Endothelial cell of umbilical vein (primary cell): ENCODE data around the gene SEMA5A. TPM values are rescaled to one million over a fixed set of nuclear protein-coding genes. Genes with fewer than 3 reads are reported as not detected.

Experiments used
- BruUV-seq: library from RNA; stranded (reverse); fragments of 400-500 nt; replicated peaks from 2 replicates; lab custom pipeline; 2021; lab: Mats Ljungman, UMichigan
- CTCF ChIA-PET: fragments of 300-600, 350-600 bp; sonication (Branson Sonifier 250); formaldehyde crosslinking; loops from one replicate; lab custom pipeline; 2021; ENCODE audit warnings: antibody characterized with exemption, inconsistent platforms; lab: Charles Lee
- POLR2A ChIA-PET: fragments of 300-600, 350-600 bp; sonication (Branson Sonifier 250); formaldehyde crosslinking; loops from one replicate; lab custom pipeline; 2021; ENCODE audit warnings: antibody characterized with exemption, inconsistent platforms; lab: Charles Lee
- DNase-seq: peaks from one replicate; pipeline ENCODE4 v3.0.0-alpha.2; 2011; ENCODE audit warnings: low read depth, low spot score
- FAIRE-seq: peaks from 2 replicates; lab custom pipeline; 2011; peaks lifted over from hg19 to GRCh38; lab: Jason Lieb, UNC
- H2AFZ ChIP-seq: 2 replicates; pipeline ENCODE4 v1.6.0; 2012; ENCODE audit warnings: low read depth, low read length, control low read depth, inconsistent platforms
- H3K27ac ChIP-seq: 2 replicates; pipeline ENCODE4 v1.5.1; 2011; ENCODE audit warnings: low read depth, mild to moderate bottlenecking, control low read depth, low read length, moderate library complexity; ENCODE audit not compliant: insufficient read depth
- H3K27me3 ChIP-seq, 2 experiments: 2 replicates each; pipeline versions ENCODE4 v1.6.0 to v1.6.1; 2011; ENCODE audit warnings: low read length in 2 of 2, mixed read lengths in 1 of 2; ENCODE audit not compliant: control insufficient read depth in 2 of 2, insufficient read depth in 2 of 2
- H3K36me3 ChIP-seq, 2 experiments: 2 replicates in 1 of 2; 3 replicates in 1 of 2; pipeline ENCODE4 v1.5.1; 2011; ENCODE audit warnings: low read length in 2 of 2, mild to moderate bottlenecking in 1 of 2, moderate library complexity in 1 of 2; ENCODE audit not compliant: control insufficient read depth in 2 of 2, insufficient read depth in 2 of 2; ENCODE audit errors: extremely low read depth in 1 of 2
- H3K4me1 ChIP-seq: 3 replicates; pipeline ENCODE4 v1.5.1; 2011; ENCODE audit warnings: mild to moderate bottlenecking, low read length; ENCODE audit not compliant: control insufficient read depth, insufficient read depth; ENCODE audit errors: extremely low read depth
- H3K4me2 ChIP-seq: 2 replicates; pipeline ENCODE4 v1.6.1; 2011; ENCODE audit warnings: low read length, control low read depth, mixed read lengths; ENCODE audit not compliant: insufficient read depth
- H3K4me3 ChIP-seq, 3 experiments: fragments of 200-600 bp in 1 of 3; sonication (generic), shearing (Covaris generic) in 1 of 3; replicated peaks in 1 of 3; 2 replicates each; pipeline ENCODE4 v1.5.1; 2011 to 2016; ENCODE audit warnings: control low read depth in 3 of 3, low read length in 3 of 3, mild to moderate bottlenecking in 2 of 3, inconsistent platforms in 1 of 3, low read depth in 1 of 3, moderate library complexity in 1 of 3; ENCODE audit not compliant: insufficient read depth in 1 of 3
- H3K79me2 ChIP-seq: 2 replicates; pipeline ENCODE4 v1.6.0; 2012; ENCODE audit warnings: low read length, inconsistent platforms; ENCODE audit not compliant: control insufficient read depth, insufficient read depth
- H3K9ac ChIP-seq: replicated peaks from 2 replicates; pipeline ENCODE3; 2011; ENCODE audit warnings: low read length, control low read depth; ENCODE audit not compliant: insufficient read depth; ENCODE audit errors: extremely low read depth
- H3K9me1 ChIP-seq: replicated peaks from 3 replicates; pipeline ENCODE4 v1.6.0; 2011; ENCODE audit warnings: mild to moderate bottlenecking, low read length; ENCODE audit not compliant: control insufficient read depth, insufficient read depth; ENCODE audit errors: extremely low read depth
- H3K9me3 ChIP-seq: replicated peaks from 2 replicates; pipeline ENCODE4 v1.5.1; 2012; ENCODE audit warnings: low read length, inconsistent platforms; ENCODE audit not compliant: control insufficient read depth, insufficient read depth
- H4K20me1 ChIP-seq: replicated peaks from 2 replicates; pipeline ENCODE3; 2011; ENCODE audit warnings: mild to moderate bottlenecking, low read length; ENCODE audit not compliant: control insufficient read depth, insufficient read depth; ENCODE audit errors: extremely low read depth
- CTCF ChIP-seq, 2 donors: IDR thresholded peaks; 1 replicate in 1 of 2; 2 replicates in 1 of 2; pipeline ENCODE4 v1.5.1; 2011; ENCODE audit warnings: low read length in 2 of 2, mild to moderate bottlenecking in 2 of 2, moderate library complexity in 2 of 2, control low read depth in 1 of 2, inconsistent platforms in 1 of 2, low read depth in 1 of 2; ENCODE audit not compliant: insufficient read depth in 1 of 2; ENCODE audit errors: extremely low read depth in 1 of 2
- EZH2 ChIP-seq: IDR thresholded peaks from 2 replicates; pipeline ENCODE4 v1.6.1; 2012; ENCODE audit warnings: borderline replicate concordance, low read depth, mild to moderate bottlenecking, moderate library complexity, low read length, inconsistent platforms; ENCODE audit not compliant: severe bottlenecking
- FOS ChIP-seq: IDR thresholded peaks from 2 replicates; pipeline ENCODE4 v1.6.1; 2011; ENCODE audit warnings: mild to moderate bottlenecking, low read length, moderate library complexity, borderline replicate concordance; ENCODE audit not compliant: insufficient read depth
- GATA2 ChIP-seq: IDR thresholded peaks from 2 replicates; pipeline ENCODE4 v1.7.0; 2011; ENCODE audit warnings: low read depth, mild to moderate bottlenecking, moderate library complexity, mixed read lengths, low read length; ENCODE audit not compliant: insufficient read length, insufficient read depth
- JUN ChIP-seq: IDR thresholded peaks from 2 replicates; pipeline ENCODE4 v1.6.1; 2011; ENCODE audit warnings: borderline replicate concordance, low read depth; ENCODE audit not compliant: insufficient read length, insufficient read depth
- MAX ChIP-seq: IDR thresholded peaks from 2 replicates; pipeline ENCODE4 v1.6.1; 2011; ENCODE audit not compliant: insufficient read depth, insufficient read length
- MYC ChIP-seq: IDR thresholded peaks from one replicate; pipeline ENCODE4 v1.6.1; 2011; ENCODE audit warnings: mild to moderate bottlenecking, low read depth, low read length
- POLR2A ChIP-seq: IDR thresholded peaks from 2 replicates; pipeline ENCODE4 v1.6.1; 2012; ENCODE audit warnings: low read depth, mild to moderate bottlenecking, control low read depth, low read length
- POLR2AphosphoS5 ChIP-seq: IDR thresholded peaks from 2 replicates; pipeline ENCODE4 v1.6.1; 2012; ENCODE audit warnings: low read depth, mild to moderate bottlenecking, control low read depth, low read length, moderate library complexity; ENCODE audit not compliant: insufficient read depth
- dilution Hi-C: fragments of 300-500 bp; cut with MboI; formaldehyde crosslinking; loops from one replicate; pipeline ENCODE4 v1.15.0; 2019; ENCODE audit warnings: low sequenced_read_pairs; ENCODE audit not compliant: extremely low pct_ligation_motif_present
- intact Hi-C: fragments of 100-400 bp; cut with micrococcal nuclease; formaldehyde crosslinking; loops from one replicate; pipeline ENCODE4 v1.10.0; 2022
- polyA plus RNA-seq, 4 experiments: library from polyadenylated mRNA; depleted of rRNA in 3 of 4; stranded (reverse) in 3 of 4; unstranded in 1 of 4; fragments of >200 nt; gene quantifications; 2 replicates each; pipeline versions ENCODE4 v1.2.1 to v1.2.3, GENCODE V29; 2011 to 2012; ENCODE audit warnings: missing spikeins in 1 of 4
- total RNA-seq: library from RNA; stranded (reverse); gene quantifications from 2 replicates; pipeline ENCODE4 v1.2.3, GENCODE V29; 2021

SEMA5A gene
- total and polyA plus RNA-seq, 2 donors (not counting 3 experiments of a cell fraction or from before 2014, with no cell fraction given) = 0.04 to 0.06 TPM

DNA sequence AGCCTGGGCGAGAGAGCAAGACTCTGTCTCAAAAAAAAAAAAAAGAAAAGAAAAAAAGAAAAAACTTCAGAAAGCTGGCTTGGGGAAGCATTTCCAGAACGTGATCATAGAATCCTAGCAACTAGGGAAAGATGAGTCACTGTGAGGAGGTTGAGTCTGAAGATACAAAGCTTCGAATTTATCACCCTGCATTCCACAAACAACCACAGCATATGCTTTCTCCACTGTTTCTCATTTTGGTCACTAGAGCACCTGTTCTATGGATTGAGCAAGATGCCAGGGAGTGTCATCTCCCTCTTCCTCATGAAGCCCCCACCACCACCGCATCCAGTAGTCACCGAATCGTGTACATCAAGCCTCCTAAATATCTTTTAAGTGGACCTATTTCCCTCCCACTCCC lies 37.9 kb downstream of the SEMA5A start:
- Histone ChIP-seq H3K79me2 (no peaks in the 10 kb centered on the region), H3K27ac (no peak overlapping the region), H3K36me3 (no peaks in the 10 kb centered on the region), H3K9me1 (no peaks in the 10 kb centered on the region), H3K4me1 (no peaks in the 10 kb centered on the region), H3K9ac (no peak overlapping the region), H2AFZ (no peak overlapping the region), H3K9me3 (no peaks in the 10 kb centered on the region), H3K4me2 (no peak overlapping the region), H3K4me3 (no peak overlapping the region), H3K27me3 (no peaks in the 10 kb centered on the region), H4K20me1 (no peaks in the 10 kb centered on the region)
- no peak for TF ChIP-seq GATA2
- TF ChIP-seq JUN = no peak
- no peak for TF ChIP-seq EZH2
- no peak for TF ChIP-seq POLR2A
- ChIA-PET CTCF (no interaction called here), POLR2A (no interaction called here)
- FAIRE-seq (no peak), DNase-seq (no peak)
- intact Hi-C loops (no loop called here), dilution Hi-C loops (no loop called here)
- BruUV-seq = no TSS peak

DNA sequence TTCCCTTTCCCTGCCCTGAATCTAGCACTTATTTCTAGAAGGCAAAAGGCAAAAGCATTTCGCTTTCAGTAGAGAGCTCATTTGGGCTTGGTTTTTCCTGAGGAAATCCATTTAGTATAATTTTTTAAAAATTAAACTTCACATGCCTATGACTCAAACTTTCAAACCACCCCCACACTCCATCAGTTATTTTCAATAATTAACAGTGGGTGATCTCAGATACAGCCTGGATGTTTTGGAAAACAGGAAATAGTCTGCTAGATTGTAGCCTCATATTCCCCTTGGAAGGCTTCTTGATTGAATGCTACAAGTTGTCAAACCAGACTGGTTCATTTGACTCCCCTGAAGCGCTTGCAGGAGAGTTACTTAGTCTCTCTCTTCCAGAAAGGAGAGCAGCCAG lies 40.6 kb downstream of the SEMA5A start:
- POLR2A ChIA-PET = no interaction called here
- H3K4me1 ChIP-seq = no peaks in the 10 kb centered on the region
- H3K27me3 ChIP-seq = no peaks in the 10 kb centered on the region
- no peak overlapping the region for H3K4me2 ChIP-seq
- no peak for DNase-seq
- TF ChIP-seq EZH2 = no peak
- TF ChIP-seq CTCF (IDR thresholded peaks at IDR 0.05; ENCODE audit: extremely low read depth in 1 of 2, insufficient read depth in 1 of 2, low read depth in 1 of 2, low read length in 2 of 2) = no peak
- no peak for TF ChIP-seq POLR2AphosphoS5
- TF ChIP-seq GATA2 = no peak
- no peak for TF ChIP-seq MYC
- TF ChIP-seq FOS = no peak
- TF ChIP-seq POLR2A = no peak
- TF ChIP-seq MAX = no peak
- no peak for TF ChIP-seq JUN
- FAIRE-seq = no peak
- CTCF ChIA-PET = no interaction called here
- no peaks in the 10 kb centered on the region for H4K20me1 ChIP-seq
- H3K9me1 ChIP-seq = no peaks in the 10 kb centered on the region
- no peaks in the 10 kb centered on the region for H3K9me3 ChIP-seq
- no peaks in the 10 kb centered on the region for H3K36me3 ChIP-seq
- intact Hi-C loops (no loop called here), dilution Hi-C loops (no loop called here)
- no peak overlapping the region for H2AFZ ChIP-seq
- no peak overlapping the region for H3K9ac ChIP-seq
- H3K27ac ChIP-seq = no peak overlapping the region
- H3K4me3 ChIP-seq = no peak overlapping the region
- no peaks in the 10 kb centered on the region for H3K79me2 ChIP-seq
- no TSS peak for BruUV-seq
